Activated CD4-positive, alpha-beta T cell treated with anti-CD3 and anti-CD28 coated beads, Interleukin-10, Interleukin-2, amounts not matched to agents 100 ng/mL and 50 ng/mL, durations not matched to agents 16 hours and 8 hours (primary cell): ENCODE data around the gene INHBC.

Source experiments
- DNase-seq: peaks from one replicate; pipeline ENCODE4 v3.0.0-alpha.2; 2020

INHBC gene

GRCh38 chr12:57455374-57456144, 21.0 kb downstream of the INHBC start:
- DNase-seq, result peak; percentile 9

DNA sequence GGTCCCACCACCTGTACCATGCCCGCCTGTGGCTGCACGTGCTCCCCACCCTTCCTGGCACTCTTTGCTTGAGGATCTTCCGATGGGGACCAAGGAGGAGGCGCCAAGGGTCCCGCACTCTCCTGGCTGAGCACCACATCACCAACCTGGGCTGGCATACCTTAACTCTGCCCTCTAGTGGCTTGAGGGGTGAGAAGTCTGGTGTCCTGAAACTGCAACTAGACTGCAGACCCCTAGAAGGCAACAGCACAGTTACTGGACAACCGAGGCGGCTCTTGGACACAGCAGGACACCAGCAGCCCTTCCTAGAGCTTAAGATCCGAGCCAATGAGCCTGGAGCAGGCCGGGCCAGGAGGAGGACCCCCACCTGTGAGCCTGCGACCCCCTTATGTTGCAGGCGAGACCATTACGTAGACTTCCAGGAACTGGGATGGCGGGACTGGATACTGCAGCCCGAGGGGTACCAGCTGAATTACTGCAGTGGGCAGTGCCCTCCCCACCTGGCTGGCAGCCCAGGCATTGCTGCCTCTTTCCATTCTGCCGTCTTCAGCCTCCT, 21.6 kb downstream of the INHBC start:
- DNase-seq, result peak; percentile 78

GRCh38 chr12:57456737-57457490, 22.3 kb downstream of the INHBC start:
- no peak for DNase-seq

DNA sequence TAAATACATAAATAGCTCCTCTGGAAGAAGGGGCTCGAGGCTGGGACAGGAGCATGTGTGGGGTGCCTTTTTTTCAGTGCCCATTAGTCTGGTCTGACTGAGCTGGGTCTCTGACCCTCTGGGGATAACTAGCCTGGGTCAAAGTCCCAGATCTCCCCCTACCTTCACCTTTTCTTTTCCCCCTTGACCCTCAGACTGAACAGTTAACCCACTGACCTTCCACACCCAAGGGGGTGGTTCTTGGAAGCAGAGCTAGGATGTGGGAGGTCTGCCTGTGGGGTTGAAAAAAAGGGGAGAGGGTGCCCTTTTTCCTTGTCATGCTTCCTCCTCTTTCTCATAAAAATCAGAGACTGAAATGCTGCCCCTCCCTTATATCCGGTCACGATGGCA, 24.1 kb downstream of the INHBC start:
- no peak for DNase-seq

- DNase-seq, result peak; percentile 96
Observed at GRCh38 chr12:57459055-57459749, 24.6 kb downstream of the INHBC start.

DNA sequence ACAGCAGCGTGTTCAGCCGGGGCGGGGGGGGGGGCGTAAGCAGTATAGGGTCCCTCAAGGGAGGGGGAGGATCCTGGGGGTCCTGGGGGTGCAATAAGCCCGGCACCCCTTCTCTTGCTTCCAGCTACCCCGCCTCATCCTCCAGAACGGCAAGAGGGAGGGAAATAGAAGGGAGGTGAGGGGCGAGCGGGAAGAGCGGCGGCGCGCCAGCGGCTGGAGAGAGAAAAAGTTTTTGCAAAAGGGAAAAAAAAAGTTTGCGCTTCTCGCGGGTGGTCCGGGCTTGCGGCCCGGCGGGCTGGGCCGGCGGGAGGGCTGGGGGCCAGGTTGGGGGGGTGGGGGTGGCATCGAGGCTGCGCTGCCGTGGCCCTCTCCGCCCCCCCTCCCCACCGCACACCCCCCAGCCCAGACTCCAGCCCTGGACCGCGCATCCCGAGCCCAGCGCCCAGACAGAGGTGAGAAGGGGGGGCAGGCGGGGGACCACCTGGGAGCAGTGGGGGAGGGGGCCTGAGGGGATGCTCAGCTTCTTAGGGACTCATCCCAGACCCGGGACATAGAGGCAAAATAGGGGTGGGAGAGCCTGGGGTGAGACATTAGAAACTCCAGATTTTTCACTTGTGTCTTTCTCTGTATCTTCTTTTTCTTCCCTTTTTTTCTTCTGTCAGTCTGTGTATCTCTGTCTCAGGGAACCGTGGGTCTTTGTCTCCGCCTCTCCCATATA, 25.3 kb downstream of the INHBC start, which contains the start of gene GLI1:
TSS of gene GLI1 (plus strand) at position 36 of the 718 bp plus-strand sequence. CDS start 3,907 bp downstream, outside the sequence.
- no peak for DNase-seq

DNA sequence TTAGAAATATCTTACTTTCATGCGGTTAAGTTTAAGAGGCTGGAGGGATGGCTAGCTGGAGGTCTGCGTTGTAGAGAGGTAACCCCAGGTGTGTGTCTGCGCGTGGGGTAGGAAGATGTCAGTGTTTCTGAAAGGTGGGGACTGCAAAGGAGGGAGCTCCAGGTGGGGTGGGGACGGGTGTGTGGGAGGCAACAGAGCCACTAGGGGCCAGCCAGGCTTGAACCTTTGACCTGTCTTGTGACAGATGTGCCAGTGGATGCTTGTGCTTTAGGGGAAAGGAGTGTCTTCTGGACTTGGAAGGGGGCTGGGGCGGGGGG, 25.8 kb downstream of the INHBC start:
- peak; percentile 24 for DNase-seq

- DNase-seq, result no peak
Observed at GRCh38 chr12:57460841-57461275, 26.3 kb downstream of the INHBC start.

DNA sequence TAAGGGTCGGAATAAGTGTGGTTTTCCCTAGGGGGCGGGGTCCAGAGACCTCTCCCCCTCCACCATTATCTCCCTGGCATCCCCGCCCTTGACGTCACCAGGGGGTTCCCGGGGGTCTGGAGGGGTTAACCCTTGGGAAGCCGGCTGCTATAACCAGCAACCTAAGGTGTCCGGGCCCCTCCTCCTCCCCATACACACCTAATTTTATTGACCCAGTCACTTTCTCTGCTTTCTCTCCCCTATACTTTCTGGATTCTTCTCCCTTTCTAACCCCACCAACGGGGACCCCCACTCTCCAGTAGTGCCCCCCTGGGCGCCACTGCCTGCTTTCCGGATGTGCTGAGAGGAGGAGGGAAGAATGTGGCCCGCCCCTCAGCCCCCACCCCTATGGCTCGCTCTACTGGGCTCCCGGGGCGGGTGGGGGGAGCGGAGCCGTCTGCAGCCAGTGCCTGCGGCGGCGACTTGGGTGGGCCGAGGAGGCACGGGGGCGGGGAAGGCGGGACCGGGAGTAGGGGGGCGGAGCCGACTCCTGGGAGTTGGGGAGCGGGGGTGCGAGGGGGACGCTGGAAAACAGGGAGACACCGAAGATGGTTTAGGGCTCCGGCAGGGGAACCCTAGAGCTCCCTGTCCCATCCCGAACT, 26.8 kb downstream of the INHBC start:
- DNase-seq, result peak; percentile 27

DNA sequence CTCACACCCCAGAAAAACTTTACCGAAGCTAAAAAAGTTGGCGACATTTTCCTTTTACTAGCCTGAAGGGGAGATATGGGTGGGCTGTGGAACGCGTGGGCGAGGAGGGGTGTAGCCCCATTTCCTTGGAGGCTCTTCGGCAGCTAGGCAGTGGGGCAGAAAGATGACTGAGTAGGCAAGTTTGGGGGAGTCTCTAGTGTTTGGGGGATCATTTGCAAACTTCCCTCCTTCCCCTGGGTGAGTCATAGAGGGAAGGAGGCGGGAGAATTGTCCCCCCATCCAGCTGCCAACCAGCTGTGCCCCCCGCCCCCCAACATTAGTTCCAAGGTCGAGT, 27.3 kb downstream of the INHBC start:
- DNase-seq, result no peak

DNA sequence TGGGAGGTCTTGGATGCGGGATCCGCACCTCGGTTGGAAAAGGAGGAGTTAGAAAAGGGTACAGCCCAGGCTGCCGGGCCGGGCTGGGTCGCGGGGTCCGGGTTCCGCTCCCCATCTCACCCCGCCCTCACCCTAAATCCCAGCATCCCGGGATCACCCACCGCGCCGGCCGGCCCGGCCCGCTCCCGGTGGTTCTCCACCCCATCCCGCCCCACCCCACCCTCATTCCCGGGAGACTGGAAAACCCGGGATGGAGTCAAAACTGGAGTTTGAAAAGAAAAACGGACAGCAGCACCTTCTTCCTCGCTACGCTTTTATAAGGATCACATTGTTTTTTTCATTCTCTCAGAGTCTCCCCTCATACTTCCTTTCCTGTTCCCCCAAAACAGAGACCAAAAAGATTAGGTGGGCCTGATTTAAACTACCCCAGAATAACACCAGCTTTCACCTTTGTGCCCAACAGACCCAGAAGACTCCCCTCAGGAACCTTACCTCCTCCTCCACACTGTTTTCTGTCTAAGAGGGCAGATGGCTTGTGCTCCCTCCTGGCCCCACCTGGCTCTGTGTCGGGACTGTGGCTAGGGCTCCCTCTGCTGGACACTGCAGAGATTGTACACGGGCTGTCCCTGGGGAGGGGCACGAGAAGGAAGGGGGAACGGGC, 27.8 kb downstream of the INHBC start:
- DNase-seq, result peak; percentile 94

DNA sequence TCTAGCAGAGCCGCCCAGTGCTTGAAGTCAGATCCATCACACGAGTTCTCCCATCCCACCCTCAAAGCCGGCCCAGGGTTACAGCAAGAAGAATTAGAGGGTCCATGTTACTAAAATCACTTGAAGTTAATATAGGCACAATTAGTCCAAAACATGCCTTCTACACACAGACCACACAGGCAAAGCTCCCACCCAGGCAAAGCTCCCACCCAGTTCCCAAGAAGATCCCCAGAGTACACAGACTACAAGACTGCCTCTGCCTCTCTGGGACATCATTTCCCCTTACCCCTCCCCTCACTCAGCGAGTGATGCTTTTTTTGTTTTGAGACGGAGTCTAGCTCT, 28.3 kb downstream of the INHBC start:
- DNase-seq, result no peak

GRCh38 chr12:57464569-57464968, 30.0 kb downstream of the INHBC start:
- DNase-seq, result no peak

DNA sequence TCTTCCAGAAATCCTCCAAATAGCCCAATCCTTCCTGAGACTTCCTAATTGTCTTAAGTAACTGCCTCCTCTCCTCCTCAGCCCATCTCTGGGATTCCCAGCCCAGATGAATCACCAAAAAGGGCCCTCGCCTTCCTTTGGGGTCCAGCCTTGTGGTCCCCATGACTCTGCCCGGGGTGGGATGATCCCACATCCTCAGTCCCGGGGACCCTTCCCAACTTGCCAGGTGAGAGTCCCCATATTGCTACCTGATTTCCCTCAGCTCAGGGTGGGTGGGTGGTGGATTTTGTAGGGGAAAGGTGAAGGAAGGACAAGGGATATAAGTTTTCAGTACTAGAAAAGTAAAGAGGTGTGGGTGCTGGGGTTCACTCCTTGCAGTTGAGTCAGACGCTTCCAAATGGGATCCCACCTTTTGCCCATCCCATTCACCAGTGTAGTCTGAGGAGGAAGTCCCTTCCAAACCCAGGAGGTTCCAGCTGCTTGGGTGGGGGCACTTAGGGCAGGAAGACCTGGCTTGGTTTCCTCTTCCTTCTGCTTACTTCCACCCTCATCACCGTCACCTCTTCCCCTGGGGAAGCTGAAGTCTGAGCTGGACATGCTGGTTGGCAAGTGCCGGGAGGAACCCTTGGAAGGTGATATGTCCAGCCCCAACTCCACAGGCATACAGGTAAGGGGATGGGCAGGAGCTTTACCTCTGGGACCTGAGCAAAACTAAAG, 30.6 kb downstream of the INHBC start:
- DNase-seq, result no peak

DNA sequence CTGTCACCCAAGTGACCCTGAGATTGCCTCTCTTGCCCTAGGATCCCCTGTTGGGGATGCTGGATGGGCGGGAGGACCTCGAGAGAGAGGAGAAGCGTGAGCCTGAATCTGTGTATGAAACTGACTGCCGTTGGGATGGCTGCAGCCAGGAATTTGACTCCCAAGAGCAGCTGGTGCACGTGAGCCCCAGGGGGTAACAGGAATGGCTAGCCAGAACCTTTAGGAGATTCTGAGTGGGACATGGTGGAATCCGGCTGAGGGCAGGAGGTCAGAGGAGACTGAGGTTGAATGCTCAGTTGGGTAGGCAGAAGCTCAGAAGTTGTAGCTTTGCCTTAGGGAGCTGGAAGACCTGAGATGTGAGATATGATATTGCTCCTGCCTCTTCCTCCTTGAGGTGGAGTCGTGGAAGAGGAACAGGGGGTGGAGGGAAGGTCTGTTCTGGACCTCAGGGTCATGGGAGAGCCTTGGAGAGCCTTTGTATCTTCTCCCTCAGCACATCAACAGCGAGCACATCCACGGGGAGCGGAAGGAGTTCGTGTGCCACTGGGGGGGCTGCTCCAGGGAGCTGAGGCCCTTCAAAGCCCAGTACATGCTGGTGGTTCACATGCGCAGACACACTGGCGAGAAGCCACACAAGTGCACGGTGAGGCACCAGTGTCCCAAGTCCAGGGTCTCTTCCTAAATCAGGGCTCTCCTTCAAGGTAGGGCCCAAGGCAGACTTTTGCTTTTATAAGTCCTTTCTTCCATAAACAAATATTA, 31.3 kb downstream of the INHBC start:
- DNase-seq, result no peak

DNA sequence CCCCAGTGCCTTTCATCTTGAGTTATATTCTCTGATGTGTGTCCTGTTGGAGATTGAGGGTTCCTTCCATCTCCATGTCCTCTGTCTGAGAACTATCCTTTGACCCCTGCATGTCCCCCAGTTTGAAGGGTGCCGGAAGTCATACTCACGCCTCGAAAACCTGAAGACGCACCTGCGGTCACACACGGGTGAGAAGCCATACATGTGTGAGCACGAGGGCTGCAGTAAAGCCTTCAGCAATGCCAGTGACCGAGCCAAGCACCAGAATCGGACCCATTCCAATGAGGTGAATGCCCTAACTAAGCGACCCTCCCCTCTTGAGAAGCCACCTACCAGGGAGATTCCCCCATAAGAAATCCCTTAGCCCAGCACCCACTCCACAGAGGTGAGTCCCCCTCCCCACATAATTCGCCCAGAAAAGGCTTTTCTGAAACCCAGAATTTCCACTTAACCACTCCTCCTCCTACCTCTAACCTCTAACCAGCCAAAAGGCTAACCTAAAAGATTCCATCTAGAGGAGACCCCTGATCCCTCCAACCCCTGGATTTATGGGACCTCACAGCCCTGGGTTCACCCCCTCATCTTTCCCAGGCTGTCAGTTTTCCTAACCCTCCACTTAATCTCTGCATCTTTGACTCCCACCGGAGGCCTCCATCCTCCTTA, 32.8 kb downstream of the INHBC start:
- DNase-seq, result no peak

- DNase-seq, result no peak
Observed at GRCh38 chr12:57467915-57468314, 33.3 kb downstream of the INHBC start.

DNA sequence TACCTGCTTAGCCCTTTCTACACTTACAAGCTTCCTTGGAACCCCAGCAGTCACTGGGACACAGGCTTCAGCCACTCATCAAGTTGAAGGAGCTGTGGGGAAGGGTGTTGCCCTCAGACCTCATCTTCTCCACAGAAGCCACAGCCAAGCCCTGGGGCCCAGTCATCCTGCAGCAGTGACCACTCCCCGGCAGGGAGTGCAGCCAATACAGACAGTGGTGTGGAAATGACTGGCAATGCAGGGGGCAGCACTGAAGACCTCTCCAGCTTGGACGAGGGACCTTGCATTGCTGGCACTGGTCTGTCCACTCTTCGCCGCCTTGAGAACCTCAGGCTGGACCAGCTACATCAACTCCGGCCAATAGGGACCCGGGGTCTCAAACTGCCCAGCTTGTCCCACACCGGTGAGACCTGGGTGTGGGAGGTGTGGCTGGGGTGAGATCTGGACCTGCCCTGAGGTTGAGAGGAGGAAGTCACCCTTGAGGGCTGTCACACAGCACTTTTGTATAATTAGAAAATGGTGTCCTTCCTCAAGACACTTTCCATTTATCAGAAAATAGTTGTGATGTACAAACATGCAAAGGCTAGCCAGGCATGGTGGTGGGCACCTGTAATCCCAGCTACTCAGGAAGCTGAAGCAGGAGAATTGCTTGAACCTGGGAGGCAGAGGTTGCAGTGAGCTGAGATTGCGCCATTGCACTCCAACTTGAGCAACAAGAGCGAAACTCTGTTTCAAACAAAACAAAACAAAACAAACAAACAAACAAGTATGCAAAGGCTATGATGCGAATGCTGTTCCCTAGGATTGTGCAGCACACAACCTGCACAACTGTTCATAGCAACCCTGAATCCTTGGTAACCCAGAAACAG, 34.9 kb downstream of the INHBC start:
- DNase-seq, result no peak
